Panc1 (cell line): Measurements from ENCODE around the gene VWA5B2. TPM values are rescaled to one million over a fixed set of nuclear protein-coding genes. Genes with fewer than 3 reads are reported as not detected.

Experiments used
- ATAC-seq: fragments of 200-7000 bp; cut with Tn5 transposase; 2 replicates; pipeline ENCODE4 v1.9.1; 2020; ENCODE audit warnings: mild to moderate bottlenecking, moderate library complexity
- BruUV-seq: library from RNA; stranded (reverse); fragments of 400-500 nt; replicated peaks from 2 replicates; lab custom pipeline; 2021; lab: Mats Ljungman, UMichigan
- CTCF ChIA-PET: fragments of 300-600 bp; sonication (Branson Sonifier 250); formaldehyde crosslinking; loops from one replicate; lab custom pipeline; 2022; ENCODE audit warnings: antibody characterized with exemption; lab: Charles Lee
- POLR2A ChIA-PET: fragments of 300-600 bp; sonication (Branson Sonifier 250); formaldehyde crosslinking; loops from one replicate; lab custom pipeline; 2022; ENCODE audit warnings: antibody characterized with exemption; lab: Charles Lee
- DNase-seq: peaks from one replicate; pipeline ENCODE4 v3.0.0-alpha.2; 2010; ENCODE audit warnings: low read depth, low spot score
- H3K27ac ChIP-seq: 2 replicates; pipeline ENCODE4 v1.5.1; 2011; ENCODE audit warnings: mild to moderate bottlenecking, low read length, inconsistent platforms
- H3K27me3 ChIP-seq: fragments of 200-500 bp; sonication (Bioruptor generic); 2 replicates; pipeline ENCODE4 v1.6.0; 2014; ENCODE audit warnings: low read length, inconsistent platforms; ENCODE audit not compliant: control insufficient read depth, insufficient read depth
- H3K36me3 ChIP-seq: fragments of 200-500 bp; sonication (Bioruptor generic); 2 replicates; pipeline ENCODE4 v1.5.1; 2014; ENCODE audit warnings: inconsistent platforms, mild to moderate bottlenecking, low read length, moderate library complexity; ENCODE audit not compliant: control insufficient read depth, insufficient read depth
- H3K4me1 ChIP-seq: 2 replicates; pipeline ENCODE4 v1.5.1; 2011; ENCODE audit warnings: inconsistent platforms, mild to moderate bottlenecking, low read length, moderate library complexity; ENCODE audit not compliant: control insufficient read depth, insufficient read depth
- H3K4me3 ChIP-seq, 2 experiments: 2 replicates each; pipeline ENCODE4 v1.5.1; 2011 to 2012; ENCODE audit warnings: low read depth in 2 of 2, low read length in 2 of 2, mild to moderate bottlenecking in 2 of 2, inconsistent platforms in 1 of 2, moderate library complexity in 1 of 2
- H3K9me3 ChIP-seq: fragments of 200-500 bp; sonication (Bioruptor generic); 2 replicates; pipeline ENCODE4 v1.5.1; 2014; ENCODE audit warnings: low read depth, mild to moderate bottlenecking, inconsistent platforms, low read length, moderate library complexity; ENCODE audit not compliant: control insufficient read depth, insufficient read depth
- CTCF ChIP-seq: fragments of 450-650 bp; IDR thresholded peaks from 2 replicates; pipeline ENCODE4 v1.5.1; 2017; ENCODE audit warnings: mild to moderate bottlenecking
- POLR2AphosphoS5 ChIP-seq: IDR thresholded peaks from 2 replicates; pipeline ENCODE4 v1.6.1; 2012; ENCODE audit warnings: mild to moderate bottlenecking, low read depth, low read length, moderate library complexity
- REST ChIP-seq, 2 experiments: IDR thresholded peaks; 2 replicates each; pipeline ENCODE4 v1.6.1; 2011 to 2012; ENCODE audit warnings: low read depth in 2 of 2, control low read depth in 1 of 2, low read length in 1 of 2, mild to moderate bottlenecking in 1 of 2, moderate library complexity in 1 of 2; ENCODE audit not compliant: insufficient read depth in 1 of 2
- SIN3A ChIP-seq: IDR thresholded peaks from 2 replicates; pipeline ENCODE4 v1.6.1; 2012; ENCODE audit warnings: low read depth, mild to moderate bottlenecking, low read length, moderate library complexity, borderline replicate concordance; ENCODE audit not compliant: insufficient read depth
- TCF7L2 ChIP-seq: IDR thresholded peaks from 2 replicates; pipeline ENCODE4 v1.6.1; 2011; ENCODE audit warnings: mild to moderate bottlenecking, low read depth, low read length, inconsistent platforms
- in situ Hi-C: cut with HindIII; loops from 2 replicates; pipeline ENCODE4 v1.10.0; 2016; ENCODE audit warnings: low sequenced_read_pairs, low pct_unique_long_range_greater_than_20kb
- intact Hi-C: fragments of 100-400 bp; cut with micrococcal nuclease; formaldehyde crosslinking; loops from one replicate; pipeline ENCODE4 v1.10.0; 2022; ENCODE audit not compliant: unreplicated experiment
- total RNA-seq: library from RNA; stranded (reverse); gene quantifications from one replicate; pipeline ENCODE4 v1.2.1, GENCODE V29; 2021; ENCODE audit not compliant: unreplicated experiment

The VWA5B2 gene
- total RNA-seq, 1 experiment from 2014 or later: 0.28 TPM

GRCh38 chr3:184259396-184259877, 30.1 kb downstream of the VWA5B2 start:
- H3K36me3 ChIP-seq: no peaks in the 10 kb centered on the region
- in situ Hi-C loops: no loop called here
- BruUV-seq: no TSS peak

More at GRCh38 chr3:184259396-184259877, 30.1 kb downstream of the VWA5B2 start:
- no peak overlapping the region for H3K4me3 ChIP-seq
- CTCF ChIA-PET: interaction anchor here (0.7 kb wide), 1 partner anchor 27 kb away, joined by 3 read pairs; no protein-coding TSS in a partner anchor
- H3K27ac ChIP-seq: no peak overlapping the region
- POLR2A ChIA-PET: no interaction called here
- intact Hi-C loops: no loop called here
- H3K27me3 ChIP-seq: no peaks in the 10 kb centered on the region; the same call in 1 of the 2 replicates
- DNase-seq (no peak), ATAC-seq (peak; percentile 1; the same call in 1 of the 2 replicates)
- TF ChIP-seq REST (IDR thresholded peaks at IDR 0.05; ENCODE audit: insufficient read depth in 1 of 2, low read depth in 2 of 2, low read length in 1 of 2) (no peak), CTCF (no peak), TCF7L2 (no peak), POLR2AphosphoS5 (no peak), SIN3A (no peak)
- no peaks in the 10 kb centered on the region for H3K9me3 ChIP-seq
- 0 out of 2 replicates have a peak, but pooled peaks cover 4% of the 10 kb centered on the region for H3K4me1 ChIP-seq
